Panc1 (cell line): ENCODE measurements around the gene PLCG2. TPM values are rescaled to one million over a fixed set of nuclear protein-coding genes. Genes with fewer than 3 reads are reported as not detected.

Experiments used
- ATAC-seq: fragments of 200-7000 bp; cut with Tn5 transposase; 2 replicates; pipeline ENCODE4 v1.9.1; 2020; ENCODE audit warnings: mild to moderate bottlenecking, moderate library complexity
- BruUV-seq: library from RNA; stranded (reverse); fragments of 400-500 nt; replicated peaks from 2 replicates; lab custom pipeline; 2021; lab: Mats Ljungman, UMichigan
- CTCF ChIA-PET: fragments of 300-600 bp; sonication (Branson Sonifier 250); formaldehyde crosslinking; loops from one replicate; lab custom pipeline; 2022; ENCODE audit warnings: antibody characterized with exemption; lab: Charles Lee
- POLR2A ChIA-PET: fragments of 300-600 bp; sonication (Branson Sonifier 250); formaldehyde crosslinking; loops from one replicate; lab custom pipeline; 2022; ENCODE audit warnings: antibody characterized with exemption; lab: Charles Lee
- DNase-seq: peaks from one replicate; pipeline ENCODE4 v3.0.0-alpha.2; 2010; ENCODE audit warnings: low read depth, low spot score
- H3K27ac ChIP-seq: 2 replicates; pipeline ENCODE4 v1.5.1; 2011; ENCODE audit warnings: mild to moderate bottlenecking, low read length, inconsistent platforms
- H3K27me3 ChIP-seq: fragments of 200-500 bp; sonication (Bioruptor generic); 2 replicates; pipeline ENCODE4 v1.6.0; 2014; ENCODE audit warnings: low read length, inconsistent platforms; ENCODE audit not compliant: control insufficient read depth, insufficient read depth
- H3K36me3 ChIP-seq: fragments of 200-500 bp; sonication (Bioruptor generic); 2 replicates; pipeline ENCODE4 v1.5.1; 2014; ENCODE audit warnings: inconsistent platforms, mild to moderate bottlenecking, low read length, moderate library complexity; ENCODE audit not compliant: control insufficient read depth, insufficient read depth
- H3K4me1 ChIP-seq: 2 replicates; pipeline ENCODE4 v1.5.1; 2011; ENCODE audit warnings: inconsistent platforms, mild to moderate bottlenecking, low read length, moderate library complexity; ENCODE audit not compliant: control insufficient read depth, insufficient read depth
- H3K4me3 ChIP-seq, 2 experiments: 2 replicates each; pipeline ENCODE4 v1.5.1; 2011 to 2012; ENCODE audit warnings: low read depth in 2 of 2, low read length in 2 of 2, mild to moderate bottlenecking in 2 of 2, inconsistent platforms in 1 of 2, moderate library complexity in 1 of 2
- H3K9me3 ChIP-seq: fragments of 200-500 bp; sonication (Bioruptor generic); 2 replicates; pipeline ENCODE4 v1.5.1; 2014; ENCODE audit warnings: low read depth, mild to moderate bottlenecking, inconsistent platforms, low read length, moderate library complexity; ENCODE audit not compliant: control insufficient read depth, insufficient read depth
- CTCF ChIP-seq: fragments of 450-650 bp; IDR thresholded peaks from 2 replicates; pipeline ENCODE4 v1.5.1; 2017; ENCODE audit warnings: mild to moderate bottlenecking
- POLR2AphosphoS5 ChIP-seq: IDR thresholded peaks from 2 replicates; pipeline ENCODE4 v1.6.1; 2012; ENCODE audit warnings: mild to moderate bottlenecking, low read depth, low read length, moderate library complexity
- REST ChIP-seq, 2 experiments: IDR thresholded peaks; 2 replicates each; pipeline ENCODE4 v1.6.1; 2011 to 2012; ENCODE audit warnings: low read depth in 2 of 2, control low read depth in 1 of 2, low read length in 1 of 2, mild to moderate bottlenecking in 1 of 2, moderate library complexity in 1 of 2; ENCODE audit not compliant: insufficient read depth in 1 of 2
- SIN3A ChIP-seq: IDR thresholded peaks from 2 replicates; pipeline ENCODE4 v1.6.1; 2012; ENCODE audit warnings: low read depth, mild to moderate bottlenecking, low read length, moderate library complexity, borderline replicate concordance; ENCODE audit not compliant: insufficient read depth
- TCF7L2 ChIP-seq: IDR thresholded peaks from 2 replicates; pipeline ENCODE4 v1.6.1; 2011; ENCODE audit warnings: mild to moderate bottlenecking, low read depth, low read length, inconsistent platforms
- in situ Hi-C: cut with HindIII; loops from 2 replicates; pipeline ENCODE4 v1.10.0; 2016; ENCODE audit warnings: low sequenced_read_pairs, low pct_unique_long_range_greater_than_20kb
- intact Hi-C: fragments of 100-400 bp; cut with micrococcal nuclease; formaldehyde crosslinking; loops from one replicate; pipeline ENCODE4 v1.10.0; 2022; ENCODE audit not compliant: unreplicated experiment
- total RNA-seq: library from RNA; stranded (reverse); gene quantifications from one replicate; pipeline ENCODE4 v1.2.1, GENCODE V29; 2021; ENCODE audit not compliant: unreplicated experiment

Gene PLCG2
- total RNA-seq, 1 experiment from 2014 or later: 10.8 TPM

- Histone ChIP-seq H3K4me3 (no peak overlapping the region), H3K9me3 (no peaks in the 10 kb centered on the region), H3K27me3 (no peaks in the 10 kb centered on the region), H3K27ac (no peak overlapping the region), H3K4me1 (no peaks in the 10 kb centered on the region), H3K36me3 (no peaks in the 10 kb centered on the region)
- no TSS peak for BruUV-seq
- POLR2A ChIA-PET: no interaction called here
- DNase-seq (no peak), ATAC-seq (no peak)
- CTCF ChIA-PET: no interaction called here
- TF ChIP-seq REST (IDR thresholded peaks at IDR 0.05; ENCODE audit: insufficient read depth in 1 of 2, low read depth in 2 of 2, low read length in 1 of 2) (no peak), TCF7L2 (no peak), SIN3A (no peak), POLR2AphosphoS5 (no peak)
- in situ Hi-C loops: no loop called here
- intact Hi-C loops: no loop called here
These were observed 16.1 kb downstream of the PLCG2 start for GRCh38 chr16:81795193-81795592.

GRCh38 chr16:81796035-81796434, 16.9 kb downstream of the PLCG2 start:
- intact Hi-C loops: no loop called here
- in situ Hi-C loops: no loop called here

More at GRCh38 chr16:81796035-81796434, 16.9 kb downstream of the PLCG2 start:
- ATAC-seq (no peak), DNase-seq (no peak)
- Histone ChIP-seq H3K9me3 (no peaks in the 10 kb centered on the region), H3K36me3 (no peaks in the 10 kb centered on the region), H3K27ac (no peak overlapping the region), H3K4me3 (no peak overlapping the region), H3K4me1 (no peaks in the 10 kb centered on the region), H3K27me3 (no peaks in the 10 kb centered on the region)
- TF ChIP-seq CTCF: no peak
- no peak for TF ChIP-seq TCF7L2
- TF ChIP-seq SIN3A: no peak
- TF ChIP-seq REST (IDR thresholded peaks at IDR 0.05; ENCODE audit: insufficient read depth in 1 of 2, low read depth in 2 of 2, low read length in 1 of 2): no peak
- no peak for TF ChIP-seq POLR2AphosphoS5
- BruUV-seq: no TSS peak
- CTCF ChIA-PET: no interaction called here
- POLR2A ChIA-PET: no interaction called here
